RWPE2 (cell line): ENCODE measurements around the gene FOSL1.
"Not testable (repeated sequence)": the region's sequence is repeated elsewhere in the genome, so short reads cannot be mapped to it uniquely, and the experiment has no call there.

Experiments
- ATAC-seq: fragments of 200-7000 bp; cut with Tn5 transposase; 3 replicates; pipeline ENCODE4 v1.9.1; 2021; ENCODE audit warnings: low read depth
- DNase-seq: peaks from one replicate; pipeline ENCODE4 v3.0.0-alpha.2; 2020; ENCODE audit warnings: low spot score
- H3K27ac ChIP-seq: fragments of 450-650 bp; 2 replicates; pipeline ENCODE4 v1.5.1; 2017; ENCODE audit warnings: mild to moderate bottlenecking; ENCODE audit not compliant: poor library complexity, severe bottlenecking
- H3K27me3 ChIP-seq: fragments of 250-450 bp; sonication (Bioruptor Pico); 2 replicates; pipeline ENCODE4 v1.5.1; 2021; ENCODE audit warnings: mild to moderate bottlenecking, moderate library complexity; ENCODE audit not compliant: insufficient read depth, poor library complexity, severe bottlenecking
- H3K36me3 ChIP-seq: fragments of 250-450 bp; sonication (Bioruptor Pico); 2 replicates; pipeline ENCODE4 v1.5.1; 2020; ENCODE audit warnings: low read depth, mild to moderate bottlenecking, moderate library complexity
- H3K4me1 ChIP-seq: fragments of 250-450 bp; sonication (Bioruptor Pico); 2 replicates; pipeline ENCODE4 v1.5.1; 2021; ENCODE audit warnings: mild to moderate bottlenecking, moderate library complexity; ENCODE audit not compliant: insufficient read depth, poor library complexity, severe bottlenecking
- H3K4me3 ChIP-seq: fragments of 250-450 bp; sonication (Bioruptor Pico); 2 replicates; pipeline ENCODE4 v1.5.1; 2021; ENCODE audit warnings: mild to moderate bottlenecking, moderate library complexity; ENCODE audit not compliant: severe bottlenecking
- H3K9me3 ChIP-seq: fragments of 250-450 bp; sonication (Bioruptor Pico); 2 replicates; pipeline ENCODE4 v1.5.1; 2021; ENCODE audit warnings: mild to moderate bottlenecking, moderate library complexity; ENCODE audit not compliant: severe bottlenecking
- CTCF ChIP-seq: fragments of 450-650 bp; IDR thresholded peaks from one replicate; pipeline ENCODE4 v1.5.1; 2017; ENCODE audit warnings: mild to moderate bottlenecking, moderate library complexity; ENCODE audit not compliant: poor library complexity, severe bottlenecking

FOSL1 gene

GRCh38 chr11:65894034-65894591 lies 6.1 kb downstream of the FOSL1 start:
- TF ChIP-seq CTCF, result no peak
- no peak for DNase-seq
- no peak overlapping the region for H3K4me3 ChIP-seq
- H3K9me3 ChIP-seq, result no peaks in the 10 kb centered on the region
- peaks cover 27% of the 10 kb centered on the region for H3K4me1 ChIP-seq
- peaks cover 64% of the 10 kb centered on the region for H3K36me3 ChIP-seq
- peak overlapping the region; percentile 96 for H3K27ac ChIP-seq
- no peak for ATAC-seq
- no peaks in the 10 kb centered on the region for H3K27me3 ChIP-seq

- no peak for TF ChIP-seq CTCF
- Histone ChIP-seq H3K4me1 (peaks cover 22% of the 10 kb centered on the region), H3K9me3 (no peaks in the 10 kb centered on the region), H3K27me3 (no peaks in the 10 kb centered on the region), H3K36me3 (peaks cover 52% of the 10 kb centered on the region), H3K4me3 (no peak overlapping the region), H3K27ac (peak overlapping the region; percentile 96)
- DNase-seq (no peak), ATAC-seq (no peak)
Observed at GRCh38 chr11:65892661-65893317, 7.4 kb downstream of the FOSL1 start.

GRCh38 chr11:65892137-65892540 lies 8.0 kb downstream of the FOSL1 start:
- Histone ChIP-seq H3K4me1 (peaks cover 18% of the 10 kb centered on the region), H3K27ac (peak overlapping the region; percentile 96), H3K36me3 (peaks cover 47% of the 10 kb centered on the region), H3K4me3 (peak overlapping the region; percentile 45)
- ATAC-seq, result peak; percentile 0; the same call in 1 of the 3 replicates
- TF ChIP-seq CTCF, result peak; percentile 18
- H3K27me3 ChIP-seq, DNase-seq, H3K9me3 ChIP-seq: not testable (repeated sequence)

- Histone ChIP-seq H3K4me3 (peak overlapping the region; percentile 45), H3K27ac (peak overlapping the region; percentile 96), H3K27me3 (no peaks in the 10 kb centered on the region), H3K9me3 (no peaks in the 10 kb centered on the region), H3K36me3 (peaks cover 47% of the 10 kb centered on the region), H3K4me1 (peaks cover 11% of the 10 kb centered on the region)
- ATAC-seq (peak; percentile 2), DNase-seq (no peak)
- peak; percentile 35 for TF ChIP-seq CTCF
Observed at GRCh38 chr11:65891219-65892136, 8.7 kb downstream of the FOSL1 start.
